ENCODE results near the gene LRRC45.
"Not testable (repeated sequence)": the region's sequence is repeated elsewhere in the genome, so short reads cannot be mapped to it uniquely, and the experiment has no call there.

Gene LRRC45

GRCh38 chr17:82035488-82035887 lies 12.4 kb downstream of the LRRC45 start:
- DNase-seq (ENCODE audit: low spot score), result no peak

- no peak for DNase-seq (ENCODE audit: low spot score)
Observed at GRCh38 chr17:82035956-82036633, 13.0 kb downstream of the LRRC45 start.

GRCh38 chr17:82036634-82037091 lies 13.6 kb downstream of the LRRC45 start:
- no peak for DNase-seq (ENCODE audit: low spot score)

- DNase-seq (ENCODE audit: low spot score), result peak; percentile 97
Observed at GRCh38 chr17:82037092-82037888, 14.2 kb downstream of the LRRC45 start, which contains the start of gene DCXR. TSS of gene DCXR (minus strand) at chr17:82037697. CDS start at chr17:82037682, 15 bp downstream.

- DNase-seq (ENCODE audit: low spot score), result no peak
Observed at GRCh38 chr17:82037889-82038195, 14.7 kb downstream of the LRRC45 start.

- not testable (repeated sequence) for DNase-seq (ENCODE audit: low spot score)
Observed at GRCh38 chr17:82038796-82039409, 15.8 kb downstream of the LRRC45 start.

- DNase-seq (ENCODE audit: low spot score), result no peak
Observed at GRCh38 chr17:82039695-82040299, 16.7 kb downstream of the LRRC45 start.

- DNase-seq (ENCODE audit: low spot score), result no peak
Observed at GRCh38 chr17:82041144-82041814, 18.2 kb downstream of the LRRC45 start.

- no peak for DNase-seq (ENCODE audit: low spot score)
Observed at GRCh38 chr17:82042649-82043048, 19.5 kb downstream of the LRRC45 start.

GRCh38 chr17:82043507-82043906 lies 20.4 kb downstream of the LRRC45 start:
- no peak for DNase-seq (ENCODE audit: low spot score)

GRCh38 chr17:82045936-82046484 lies 22.9 kb downstream of the LRRC45 start:
- no peak for DNase-seq (ENCODE audit: low spot score)

GRCh38 chr17:82046903-82047302 lies 23.8 kb downstream of the LRRC45 start:
- no peak for DNase-seq (ENCODE audit: low spot score)

GRCh38 chr17:82047379-82047778 lies 24.3 kb downstream of the LRRC45 start:
- no peak for DNase-seq (ENCODE audit: low spot score)

- no peak for DNase-seq (ENCODE audit: low spot score)
Observed at GRCh38 chr17:82047914-82048570, 24.9 kb downstream of the LRRC45 start.

GRCh38 chr17:82048571-82048971 lies 25.5 kb downstream of the LRRC45 start:
- no peak for DNase-seq (ENCODE audit: low spot score)

GRCh38 chr17:82049106-82049505 lies 26.0 kb downstream of the LRRC45 start:
- no peak for DNase-seq (ENCODE audit: low spot score)

GRCh38 chr17:82049521-82049971 lies 26.4 kb downstream of the LRRC45 start:
- no peak for DNase-seq (ENCODE audit: low spot score)

GRCh38 chr17:82050152-82050760 lies 27.2 kb downstream of the LRRC45 start:
- DNase-seq (ENCODE audit: low spot score), result no peak

- peak; percentile 59 for DNase-seq (ENCODE audit: low spot score)
Observed at GRCh38 chr17:82050761-82051641, 27.9 kb downstream of the LRRC45 start.

Data from AG20443 (cell line).